Uterus (tissue), 4 donors: Measurements from ENCODE around the gene COA1. TPM values are rescaled to one million over a fixed set of nuclear protein-coding genes. Genes with fewer than 3 reads are reported as not detected.

ENCODE experiments used
- DNase-seq, 2 donors: peaks; one replicate each; pipeline ENCODE4 v3.0.0-alpha.2; 2019 to 2020
- H3K27ac ChIP-seq, 2 donors: fragments of 200-600 bp; sonication (generic); 1 replicate in 1 of 2; 2 replicates in 1 of 2; pipeline ENCODE4 v1.5.1; 2016 to 2018
- H3K27me3 ChIP-seq, 2 donors: fragments of 200-600 bp; sonication (generic); one replicate each; pipeline ENCODE4 v1.5.1; 2018 to 2019; ENCODE audit warnings: control low read depth in 1 of 2
- H3K36me3 ChIP-seq, 2 donors: fragments of 200-600 bp; sonication (generic); one replicate each; pipeline ENCODE4 v1.5.1; 2019; ENCODE audit warnings: control low read depth in 1 of 2
- H3K4me1 ChIP-seq, 2 donors: fragments of 200-600 bp; sonication (generic); one replicate each; pipeline ENCODE4 v1.5.1; 2018 to 2019; ENCODE audit warnings: control low read depth in 1 of 2
- H3K4me3 ChIP-seq, 2 donors: fragments of 200-600 bp; sonication (generic); 1 replicate in 1 of 2; 2 replicates in 1 of 2; pipeline ENCODE4 v1.5.1; 2018 to 2019; ENCODE audit warnings: mild to moderate bottlenecking in 1 of 2
- H3K9me3 ChIP-seq, 2 donors: fragments of 200-600 bp; sonication (generic); one replicate each; pipeline ENCODE4 v1.5.1; 2019; ENCODE audit warnings: control low read depth in 1 of 2
- POLR2A ChIP-seq, 2 donors: fragments of 450-650 bp; IDR thresholded peaks; one replicate each; pipeline ENCODE4 v1.6.1; 2016; ENCODE audit warnings: antibody characterized with exemption in 2 of 2, mild to moderate bottlenecking in 1 of 2, moderate library complexity in 1 of 2
- intact Hi-C: fragments of 100-400 bp; cut with DNase I; formaldehyde crosslinking; loops from one replicate; pipeline ENCODE4 v1.15.1; 2023; ENCODE audit warnings: low total_unique reads
- total RNA-seq, 4 donors: library from RNA; depleted of rRNA in 3 of 4; stranded (reverse); fragments of >200 nt in 3 of 4; gene quantifications; one replicate each; pipeline versions ENCODE4 v1.1.0 to v1.2.4, GENCODE V29; 2014 to 2023
- TF ChIP-seq, protein P1 (sequence below), 4 experiments: fragments of 200-600 bp in 2 of 4; fragments of 450-650 bp in 2 of 4; sonication (generic) in 2 of 4; IDR thresholded peaks; one replicate each; pipeline ENCODE4 v1.5.1; 2016 to 2019; ENCODE audit warnings: antibody characterized with exemption in 4 of 4, mild to moderate bottlenecking in 2 of 4, moderate library complexity in 1 of 4
- donor health status: DM: yes; HTN: yes; CAD: no.

COA1 gene
- total RNA-seq, 4 donors from 2014 or later, result 30.0 to 83.6 (median 76.6) TPM

DNA sequence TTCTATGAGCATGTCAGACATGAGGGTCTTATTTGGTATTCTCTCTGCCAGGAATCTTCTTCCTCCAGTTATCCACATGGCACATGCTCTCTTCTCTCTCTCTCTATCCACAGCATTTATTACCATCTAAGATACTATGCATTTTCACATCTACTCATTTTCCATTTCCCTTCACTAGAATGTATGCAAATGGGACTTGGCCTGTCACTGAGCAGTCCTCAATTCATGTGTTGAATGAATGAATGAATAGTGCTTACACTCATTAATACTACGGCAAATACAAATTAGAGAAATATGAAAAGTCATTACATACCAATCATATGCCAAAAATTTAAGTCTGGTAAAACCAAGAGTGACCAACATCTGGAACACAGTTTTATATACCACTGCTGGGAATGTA lies 34.0 kb downstream of the COA1 start:
- intact Hi-C loops, result no loop called here
- no peaks in the 10 kb centered on the region for H3K9me3 ChIP-seq

DNA sequence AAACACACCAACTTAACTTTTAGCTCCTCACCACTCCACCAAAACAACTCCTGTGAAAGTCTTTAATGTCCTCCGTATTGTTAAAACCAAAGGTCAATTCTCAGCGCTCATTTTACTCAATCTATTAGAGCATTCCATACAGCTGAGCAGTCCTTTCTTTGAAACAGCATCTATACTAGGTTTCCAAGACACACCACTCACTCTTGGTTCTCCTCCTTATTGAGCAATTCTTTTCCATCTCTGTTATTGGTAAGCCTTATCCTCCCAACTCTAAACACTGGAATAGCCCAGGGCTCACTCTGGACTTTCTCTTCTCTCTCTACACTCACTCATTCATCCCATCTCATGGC lies 34.9 kb downstream of the COA1 start:
- Histone ChIP-seq H3K4me3 (no peak overlapping the region), H3K27ac (no peak overlapping the region), H3K4me1 (no peaks in the 10 kb centered on the region), H3K36me3 (no peaks in the 10 kb centered on the region), H3K27me3 (no peaks in the 10 kb centered on the region), H3K9me3 (no peaks in the 10 kb centered on the region)
- no peak for DNase-seq
- intact Hi-C loops, result no loop called here
- TF ChIP-seq, protein P1, sequence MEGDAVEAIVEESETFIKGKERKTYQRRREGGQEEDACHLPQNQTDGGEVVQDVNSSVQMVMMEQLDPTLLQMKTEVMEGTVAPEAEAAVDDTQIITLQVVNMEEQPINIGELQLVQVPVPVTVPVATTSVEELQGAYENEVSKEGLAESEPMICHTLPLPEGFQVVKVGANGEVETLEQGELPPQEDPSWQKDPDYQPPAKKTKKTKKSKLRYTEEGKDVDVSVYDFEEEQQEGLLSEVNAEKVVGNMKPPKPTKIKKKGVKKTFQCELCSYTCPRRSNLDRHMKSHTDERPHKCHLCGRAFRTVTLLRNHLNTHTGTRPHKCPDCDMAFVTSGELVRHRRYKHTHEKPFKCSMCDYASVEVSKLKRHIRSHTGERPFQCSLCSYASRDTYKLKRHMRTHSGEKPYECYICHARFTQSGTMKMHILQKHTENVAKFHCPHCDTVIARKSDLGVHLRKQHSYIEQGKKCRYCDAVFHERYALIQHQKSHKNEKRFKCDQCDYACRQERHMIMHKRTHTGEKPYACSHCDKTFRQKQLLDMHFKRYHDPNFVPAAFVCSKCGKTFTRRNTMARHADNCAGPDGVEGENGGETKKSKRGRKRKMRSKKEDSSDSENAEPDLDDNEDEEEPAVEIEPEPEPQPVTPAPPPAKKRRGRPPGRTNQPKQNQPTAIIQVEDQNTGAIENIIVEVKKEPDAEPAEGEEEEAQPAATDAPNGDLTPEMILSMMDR (IDR thresholded peaks at IDR 0.05), result no peak

More for the DNA sequence above, 34.0 kb downstream of the COA1 start:
- Histone ChIP-seq H3K4me3 (no peak overlapping the region), H3K36me3 (no peaks in the 10 kb centered on the region), H3K27me3 (no peaks in the 10 kb centered on the region), H3K4me1 (no peaks in the 10 kb centered on the region), H3K27ac (no peak overlapping the region)
- no peak for TF ChIP-seq POLR2A (IDR thresholded peaks at IDR 0.05)
- TF ChIP-seq, protein P1 (IDR thresholded peaks at IDR 0.05), result no peak
- DNase-seq, result no peak

DNA sequence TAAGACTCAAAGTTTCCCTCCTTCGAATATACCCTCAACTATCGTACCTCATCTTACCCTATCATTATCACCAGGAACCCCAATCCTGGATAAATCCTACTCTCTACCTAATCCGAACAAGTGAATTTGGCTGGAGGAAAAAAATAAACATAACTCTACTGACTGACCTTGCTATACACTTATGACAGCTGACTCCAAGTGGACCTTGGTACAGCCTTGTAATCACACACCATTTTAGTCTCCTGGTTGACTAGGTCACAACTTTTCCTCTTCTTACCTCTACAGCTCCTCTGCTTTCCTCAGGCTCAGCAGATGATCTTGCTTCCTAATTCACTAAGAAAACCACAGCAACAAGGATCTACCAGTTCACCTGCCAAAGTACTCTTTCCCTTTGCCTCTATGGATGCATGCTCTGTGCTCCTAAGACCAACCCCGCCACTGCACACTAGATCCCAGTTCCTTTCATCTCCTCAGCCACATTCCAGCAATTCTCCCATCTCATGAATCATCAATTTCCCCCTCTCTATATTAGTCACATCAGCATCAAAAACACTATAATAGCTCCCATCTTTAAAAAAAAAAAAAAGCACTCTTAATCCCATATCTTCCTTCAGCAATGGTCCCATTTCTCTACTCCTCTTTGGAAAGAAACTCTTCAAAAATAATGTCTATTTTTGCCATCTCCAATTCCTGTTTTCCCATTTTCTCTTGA lies 35.5 kb downstream of the COA1 start:
- intact Hi-C loops, result no loop called here

DNA sequence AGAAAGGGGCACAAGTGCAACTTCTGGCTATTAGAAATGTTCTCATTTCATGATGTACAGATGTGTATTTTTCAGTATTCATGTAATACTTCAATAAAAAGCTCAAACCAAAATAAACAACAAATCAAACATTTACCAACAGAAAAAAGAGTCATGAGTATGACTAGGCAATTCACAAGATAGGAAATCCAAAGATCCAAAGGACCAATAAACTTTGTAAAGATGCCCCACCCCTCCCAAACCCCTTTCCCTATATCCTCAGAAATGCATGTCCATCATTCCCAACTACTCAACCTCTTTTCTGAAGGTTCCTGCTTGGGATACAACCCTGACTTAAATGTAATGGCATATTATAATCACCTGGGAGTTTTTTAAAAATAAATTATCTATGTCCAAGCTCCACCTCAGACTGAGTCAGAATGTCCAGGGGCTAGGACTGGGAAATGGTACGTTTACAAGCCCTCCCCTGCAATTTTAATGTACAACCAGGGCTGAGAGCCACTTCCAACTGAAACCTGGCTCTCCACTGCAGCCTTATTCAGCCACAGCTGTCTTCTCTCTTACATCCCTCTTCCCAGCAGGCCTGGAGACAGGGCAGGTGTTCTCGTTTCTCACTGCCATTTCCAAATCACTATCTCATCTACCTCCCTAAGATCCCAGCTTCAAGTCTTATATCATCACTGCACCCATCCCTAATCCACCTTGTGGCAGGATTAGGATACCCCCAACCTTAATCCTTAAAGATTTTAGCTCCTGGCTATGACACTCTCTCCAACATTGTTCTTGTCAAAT lies 36.5 kb downstream of the COA1 start:
- DNase-seq, result no peak
- Histone ChIP-seq H3K9me3 (no peaks in the 10 kb centered on the region), H3K36me3 (no peaks in the 10 kb centered on the region), H3K4me1 (no peaks in the 10 kb centered on the region), H3K27me3 (no peaks in the 10 kb centered on the region), H3K27ac (no peak overlapping the region), H3K4me3 (no peak overlapping the region)
- intact Hi-C loops, result no loop called here
- TF ChIP-seq POLR2A (IDR thresholded peaks at IDR 0.05), result no peak
- TF ChIP-seq, protein P1 (IDR thresholded peaks at IDR 0.05), result no peak

More for the DNA sequence above, 35.5 kb downstream of the COA1 start:
- Histone ChIP-seq H3K36me3 (no peaks in the 10 kb centered on the region), H3K4me1 (no peaks in the 10 kb centered on the region), H3K27me3 (no peaks in the 10 kb centered on the region), H3K9me3 (no peaks in the 10 kb centered on the region), H3K27ac (no peak overlapping the region), H3K4me3 (no peak overlapping the region)
- no peak for TF ChIP-seq POLR2A (IDR thresholded peaks at IDR 0.05)
- TF ChIP-seq, protein P1 (IDR thresholded peaks at IDR 0.05), result no peak
- DNase-seq, result no peak

DNA sequence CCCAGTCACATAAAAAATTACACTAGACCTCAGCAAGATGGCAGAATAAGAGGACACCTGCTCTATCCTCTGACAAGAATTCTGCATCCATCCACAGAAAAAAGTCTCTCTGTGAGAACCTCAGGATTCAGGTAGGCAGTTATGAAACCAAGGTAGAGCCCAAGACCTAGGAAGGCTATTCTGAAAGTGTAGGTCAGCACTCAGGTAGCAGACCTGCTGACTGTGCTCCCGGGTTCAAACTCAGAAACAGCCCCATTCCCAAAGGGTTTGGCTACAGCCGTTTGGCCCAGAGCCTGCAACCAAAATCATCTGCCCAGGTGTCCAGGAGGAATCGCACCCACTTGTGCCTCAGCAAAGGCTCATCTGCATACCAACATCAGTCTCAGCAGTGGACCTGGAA lies 37.7 kb downstream of the COA1 start:
- DNase-seq, result no peak
- intact Hi-C loops, result no loop called here
- Histone ChIP-seq H3K4me1 (no peaks in the 10 kb centered on the region), H3K4me3 (no peak overlapping the region), H3K27ac (no peak overlapping the region), H3K9me3 (no peaks in the 10 kb centered on the region), H3K36me3 (no peaks in the 10 kb centered on the region), H3K27me3 (no peaks in the 10 kb centered on the region)
- TF ChIP-seq, protein P1 (IDR thresholded peaks at IDR 0.05), result no peak
- no peak for TF ChIP-seq POLR2A (IDR thresholded peaks at IDR 0.05)
